ENCODE measurements around the gene TEX53. TPM values are rescaled to one million over a fixed set of nuclear protein-coding genes. Genes with fewer than 3 reads are reported as not detected.

TEX53 gene
- total RNA-seq, 4 donors from 2014 or later, result not detected

DNA sequence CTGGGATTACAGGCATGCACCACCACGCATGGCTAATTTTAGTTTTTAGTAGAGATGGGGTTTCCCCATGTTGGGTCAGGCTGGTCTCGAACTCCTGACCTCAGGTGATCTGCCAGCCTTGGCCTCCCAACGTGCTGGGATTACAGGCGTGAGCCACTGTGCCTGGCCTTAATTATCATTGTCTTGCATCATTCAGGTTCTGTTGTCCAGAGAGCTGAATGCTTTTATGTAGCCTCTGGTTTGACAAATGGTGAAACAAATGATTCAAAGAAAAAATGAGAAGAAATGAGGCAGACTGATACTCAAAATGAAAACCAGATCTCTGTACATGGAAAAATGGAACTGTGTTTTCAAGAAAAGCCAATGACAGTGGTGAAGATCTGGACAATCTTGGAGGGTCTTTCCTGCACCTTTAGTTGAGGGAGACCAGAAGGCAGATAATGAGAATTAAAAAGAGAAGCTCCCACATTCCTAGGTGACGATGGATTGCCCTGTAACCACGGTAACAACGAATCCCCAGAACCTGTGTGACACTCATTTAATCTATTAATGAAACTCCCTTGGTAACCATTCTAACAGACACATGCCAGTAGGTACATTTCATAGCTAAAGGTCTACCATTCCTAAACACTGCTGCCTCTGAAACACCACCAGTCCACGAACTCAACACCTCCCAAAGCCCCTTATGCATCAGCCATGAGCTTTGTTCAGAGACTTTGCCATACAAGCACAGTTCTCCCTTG lies 22.8 kb upstream of the TEX53 start:
- 82 to 90% methylated on average over 8 of the region's 8 CpGs for WGBS, 2 donors
- no peak for TF ChIP-seq POLR2A (IDR thresholded peaks at IDR 0.05)
- TF ChIP-seq, protein P1, sequence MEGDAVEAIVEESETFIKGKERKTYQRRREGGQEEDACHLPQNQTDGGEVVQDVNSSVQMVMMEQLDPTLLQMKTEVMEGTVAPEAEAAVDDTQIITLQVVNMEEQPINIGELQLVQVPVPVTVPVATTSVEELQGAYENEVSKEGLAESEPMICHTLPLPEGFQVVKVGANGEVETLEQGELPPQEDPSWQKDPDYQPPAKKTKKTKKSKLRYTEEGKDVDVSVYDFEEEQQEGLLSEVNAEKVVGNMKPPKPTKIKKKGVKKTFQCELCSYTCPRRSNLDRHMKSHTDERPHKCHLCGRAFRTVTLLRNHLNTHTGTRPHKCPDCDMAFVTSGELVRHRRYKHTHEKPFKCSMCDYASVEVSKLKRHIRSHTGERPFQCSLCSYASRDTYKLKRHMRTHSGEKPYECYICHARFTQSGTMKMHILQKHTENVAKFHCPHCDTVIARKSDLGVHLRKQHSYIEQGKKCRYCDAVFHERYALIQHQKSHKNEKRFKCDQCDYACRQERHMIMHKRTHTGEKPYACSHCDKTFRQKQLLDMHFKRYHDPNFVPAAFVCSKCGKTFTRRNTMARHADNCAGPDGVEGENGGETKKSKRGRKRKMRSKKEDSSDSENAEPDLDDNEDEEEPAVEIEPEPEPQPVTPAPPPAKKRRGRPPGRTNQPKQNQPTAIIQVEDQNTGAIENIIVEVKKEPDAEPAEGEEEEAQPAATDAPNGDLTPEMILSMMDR (IDR thresholded peaks at IDR 0.05), result no peak
- DNase-seq, result no peak
- H3K4me1 ChIP-seq, result peaks cover 11 to 15% of the 10 kb centered on the region in 2 donors
- H3K36me3 ChIP-seq, result no peaks in the 10 kb centered on the region
- no peaks in the 10 kb centered on the region for H3K9me3 ChIP-seq
- intact Hi-C loops (cut with DNase I), result loop anchor here (5.0 kb wide), 2 partner anchors 62 to 332 kb away; no protein-coding TSS in a partner anchor
- no peaks in the 10 kb centered on the region for H3K27me3 ChIP-seq
- H3K4me3 ChIP-seq (replicated peaks in 1 of 3), result no peak overlapping the region
- H3K27ac ChIP-seq, result no peak overlapping the region

GRCh38 chr9:114678795-114679194 lies 21.2 kb upstream of the TEX53 start:
- DNase-seq, result no peak
- intact Hi-C loops (cut with DNase I), result no loop called here

DNA sequence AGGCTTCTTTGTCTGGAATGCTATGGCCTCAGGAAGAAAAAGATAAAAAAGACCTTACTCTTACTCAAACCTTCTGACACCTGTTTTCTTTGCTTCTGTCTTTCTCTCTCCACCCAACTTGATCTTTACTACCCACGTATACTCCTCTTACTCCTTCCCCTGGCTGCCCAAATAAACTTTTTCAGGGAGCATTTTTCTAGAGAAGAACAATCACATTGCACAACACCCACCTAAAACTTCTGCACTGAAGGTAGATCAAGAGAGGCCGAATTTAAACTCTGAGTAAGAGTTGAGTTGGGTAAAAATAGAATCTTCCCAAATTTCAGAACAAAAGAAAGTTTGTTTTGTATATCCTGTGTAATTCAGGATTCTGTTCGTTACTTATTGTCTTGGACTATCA lies 20.5 kb upstream of the TEX53 start:
- H3K4me1 ChIP-seq, result peaks cover 11 to 15% of the 10 kb centered on the region in 2 donors
- H3K27me3 ChIP-seq, result no peaks in the 10 kb centered on the region
- intact Hi-C loops (cut with DNase I), result no loop called here
- peak overlapping the region in 2 of 3 donors; percentile 32 to 40 for H3K27ac ChIP-seq
- no peak for DNase-seq
- TF ChIP-seq, protein P1 (IDR thresholded peaks at IDR 0.05), result no peak
- TF ChIP-seq POLR2A (IDR thresholded peaks at IDR 0.05), result no peak
- H3K36me3 ChIP-seq, result no peaks in the 10 kb centered on the region
- H3K9me3 ChIP-seq, result no peaks in the 10 kb centered on the region
- WGBS, 2 donors, result 44 to 49% methylated on average over 3 of the region's 3 CpGs
- H3K4me3 ChIP-seq (replicated peaks in 1 of 3), result no peak overlapping the region

More at GRCh38 chr9:114678795-114679194, 21.2 kb upstream of the TEX53 start:
- Histone ChIP-seq H3K4me1 (peaks cover 11 to 15% of the 10 kb centered on the region in 2 donors), H3K9me3 (no peaks in the 10 kb centered on the region), H3K27ac (no peak overlapping the region), H3K36me3 (no peaks in the 10 kb centered on the region), H3K27me3 (no peaks in the 10 kb centered on the region), H3K4me3 (replicated peaks in 1 of 3) (no peak overlapping the region)
- TF ChIP-seq, protein P1 (IDR thresholded peaks at IDR 0.05), result no peak
- TF ChIP-seq POLR2A (IDR thresholded peaks at IDR 0.05), result no peak

DNA sequence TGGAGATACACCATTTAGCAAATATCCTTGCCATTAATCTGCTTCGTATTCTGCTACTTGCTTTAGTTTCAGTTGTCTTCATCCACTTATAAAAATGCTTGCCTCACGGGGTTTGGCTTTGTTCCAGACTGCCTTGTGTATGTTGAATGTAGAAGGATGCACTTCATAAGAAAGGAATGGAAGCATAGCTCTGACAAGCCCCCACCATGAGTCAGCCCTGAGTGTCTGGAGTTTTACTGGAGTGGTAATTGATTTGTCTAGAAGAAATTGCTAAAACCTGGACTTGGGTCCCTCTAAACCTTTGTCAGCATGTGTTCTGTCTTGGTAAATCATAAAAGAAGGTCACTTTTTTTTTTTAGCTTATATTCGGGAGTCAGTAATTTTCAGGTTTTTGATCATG lies 19.8 kb upstream of the TEX53 start:
- WGBS, 2 donors, result 23 to 24% methylated on average over 3 of the region's 3 CpGs
- intact Hi-C loops (cut with DNase I), result no loop called here
- H3K4me1 ChIP-seq, result peaks cover 11 to 15% of the 10 kb centered on the region in 2 donors
- no peak overlapping the region for H3K4me3 ChIP-seq (replicated peaks in 1 of 3)
- H3K36me3 ChIP-seq, result no peaks in the 10 kb centered on the region
- TF ChIP-seq, protein P1 (IDR thresholded peaks at IDR 0.05), result no peak
- TF ChIP-seq POLR2A (IDR thresholded peaks at IDR 0.05), result no peak
- no peaks in the 10 kb centered on the region for H3K27me3 ChIP-seq
- peak; percentile 83 to 88 for DNase-seq
- H3K9me3 ChIP-seq, result no peaks in the 10 kb centered on the region
- H3K27ac ChIP-seq, result peak overlapping the region in 2 of 3 donors; percentile 3 to 32

GRCh38 chr9:114676901-114677300 lies 19.3 kb upstream of the TEX53 start:
- H3K27ac ChIP-seq, result peak overlapping the region in 2 of 3 donors; percentile 3 to 32
- intact Hi-C loops (cut with DNase I), result no loop called here

More at GRCh38 chr9:114676901-114677300, 19.3 kb upstream of the TEX53 start:
- DNase-seq, result no peak
- TF ChIP-seq POLR2A (IDR thresholded peaks at IDR 0.05), result no peak
- TF ChIP-seq, protein P1 (IDR thresholded peaks at IDR 0.05), result no peak
- WGBS, 2 donors, result 95 to 97% methylated on average over 4 of the region's 4 CpGs
- no peaks in the 10 kb centered on the region for H3K36me3 ChIP-seq
- H3K4me3 ChIP-seq (replicated peaks in 1 of 3), result no peak overlapping the region
- no peaks in the 10 kb centered on the region for H3K27me3 ChIP-seq
- peaks cover 12 to 15% of the 10 kb centered on the region in 2 donors for H3K4me1 ChIP-seq
- no peaks in the 10 kb centered on the region for H3K9me3 ChIP-seq
